ENCODE data around the gene IL4. TPM values are rescaled to one million over a fixed set of nuclear protein-coding genes. Genes with fewer than 3 reads are reported as not detected.

Gene IL4
- total and polyA plus RNA-seq, 2 donors (not counting 3 experiments of a cell fraction or from before 2014, with no cell fraction given), result not detected

- H3K27ac ChIP-seq (ENCODE audit: insufficient read depth, low read depth, low read length), result no peak overlapping the region
- intact Hi-C loops (cut with micrococcal nuclease) (no loop called here), dilution Hi-C loops (cut with MboI; ENCODE audit: extremely low pct_ligation_motif_present, low sequenced_read_pairs) (no loop called here)
- no peaks in the 10 kb centered on the region for H4K20me1 ChIP-seq (replicated peaks; ENCODE audit: control insufficient read depth, extremely low read depth, insufficient read depth, low read length)
- no peak for TF ChIP-seq FOS (IDR thresholded peaks at IDR 0.05; ENCODE audit: borderline replicate concordance, insufficient read depth, low read length)
- no TSS peak for BruUV-seq (replicated peaks)
- FAIRE-seq (no peak), DNase-seq (ENCODE audit: low read depth, low spot score) (no peak)
- H3K9me3 ChIP-seq (replicated peaks; ENCODE audit: control insufficient read depth, insufficient read depth, low read length), result no peaks in the 10 kb centered on the region
- ChIA-PET POLR2A (interaction anchor here (0.6 kb wide), 1 partner anchor 131 kb away, joined by 10 read pairs; no protein-coding TSS in a partner anchor), CTCF (no interaction called here)
- no peak overlapping the region for H3K4me2 ChIP-seq (ENCODE audit: insufficient read depth, low read length)
- H3K36me3 ChIP-seq (ENCODE audit: control insufficient read depth in 2 of 2, extremely low read depth in 1 of 2, insufficient read depth in 2 of 2, low read length in 2 of 2), result no peaks in the 10 kb centered on the region
- H3K27me3 ChIP-seq (ENCODE audit: control insufficient read depth in 2 of 2, insufficient read depth in 2 of 2, low read length in 2 of 2), result no peaks in the 10 kb centered on the region
- no peaks in the 10 kb centered on the region for H3K79me2 ChIP-seq (ENCODE audit: control insufficient read depth, insufficient read depth, low read length)
- H3K9me1 ChIP-seq (replicated peaks; ENCODE audit: control insufficient read depth, extremely low read depth, insufficient read depth, low read length), result no peaks in the 10 kb centered on the region
- H2AFZ ChIP-seq (ENCODE audit: low read depth, low read length), result no peak overlapping the region
- H3K9ac ChIP-seq (replicated peaks; ENCODE audit: extremely low read depth, insufficient read depth, low read length), result no peak overlapping the region
- no peak overlapping the region for H3K4me3 ChIP-seq (replicated peaks in 1 of 3; ENCODE audit: insufficient read depth in 1 of 3, low read depth in 1 of 3, low read length in 3 of 3)
- no peaks in the 10 kb centered on the region for H3K4me1 ChIP-seq (ENCODE audit: control insufficient read depth, extremely low read depth, insufficient read depth, low read length)
Measured at GRCh38 chr5:132684491-132684890, 10.7 kb downstream of the IL4 start.

DNA sequence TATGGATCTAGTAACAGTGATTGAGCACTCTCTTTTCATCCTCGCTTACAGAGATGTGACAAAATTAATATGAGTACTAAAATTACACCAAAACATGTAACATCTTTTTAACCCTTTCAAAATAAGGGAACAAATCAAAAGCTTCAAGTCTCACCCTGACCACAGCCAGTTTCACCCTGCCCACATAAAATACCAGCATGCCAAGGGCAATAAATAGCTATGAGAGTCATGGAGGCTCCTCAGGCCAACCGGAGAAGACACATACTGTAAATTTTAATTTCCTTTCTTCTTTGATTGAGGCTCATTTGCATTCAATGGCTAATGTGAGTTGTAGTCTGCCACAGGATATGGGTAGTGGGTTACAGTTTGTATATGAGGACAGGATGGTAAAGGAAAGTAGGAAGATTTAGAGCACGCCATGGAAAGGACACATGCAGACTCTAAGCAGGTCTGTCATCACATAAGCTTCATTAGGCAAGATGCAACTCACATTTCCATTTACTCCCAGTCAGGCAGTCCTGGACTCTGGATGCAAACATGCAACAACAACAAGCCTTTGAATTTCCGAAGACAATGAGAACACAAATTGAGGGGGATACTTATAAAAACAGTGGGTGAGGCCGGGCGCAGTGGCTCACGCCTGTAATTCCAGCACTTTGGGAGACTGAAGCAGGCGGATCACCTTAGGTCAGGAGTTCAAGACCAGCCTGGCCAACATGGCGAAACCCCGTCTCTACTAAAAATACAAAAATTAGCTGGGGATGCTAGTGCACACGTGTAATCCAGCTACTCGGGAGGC, 11.3 kb downstream of the IL4 start:
- Histone ChIP-seq H3K4me3 (replicated peaks in 1 of 3; ENCODE audit: insufficient read depth in 1 of 3, low read depth in 1 of 3, low read length in 3 of 3) (no peak overlapping the region), H3K9me3 (replicated peaks; ENCODE audit: control insufficient read depth, insufficient read depth, low read length) (no peaks in the 10 kb centered on the region), H3K27ac (ENCODE audit: insufficient read depth, low read depth, low read length) (no peak overlapping the region), H2AFZ (ENCODE audit: low read depth, low read length) (no peak overlapping the region), H3K36me3 (ENCODE audit: control insufficient read depth in 2 of 2, extremely low read depth in 1 of 2, insufficient read depth in 2 of 2, low read length in 2 of 2) (no peaks in the 10 kb centered on the region), H4K20me1 (replicated peaks; ENCODE audit: control insufficient read depth, extremely low read depth, insufficient read depth, low read length) (no peaks in the 10 kb centered on the region), H3K79me2 (ENCODE audit: control insufficient read depth, insufficient read depth, low read length) (no peaks in the 10 kb centered on the region), H3K4me2 (ENCODE audit: insufficient read depth, low read length) (no peak overlapping the region), H3K27me3 (ENCODE audit: control insufficient read depth in 2 of 2, insufficient read depth in 2 of 2, low read length in 2 of 2) (no peaks in the 10 kb centered on the region), H3K9ac (replicated peaks; ENCODE audit: extremely low read depth, insufficient read depth, low read length) (no peak overlapping the region), H3K9me1 (replicated peaks; ENCODE audit: control insufficient read depth, extremely low read depth, insufficient read depth, low read length) (no peaks in the 10 kb centered on the region), H3K4me1 (ENCODE audit: control insufficient read depth, extremely low read depth, insufficient read depth, low read length) (no peaks in the 10 kb centered on the region)
- POLR2A ChIA-PET, result interaction anchor here (0.6 kb wide), 1 partner anchor 131 kb away, joined by 10 read pairs; no protein-coding TSS in a partner anchor
- CTCF ChIA-PET, result no interaction called here
- dilution Hi-C loops (cut with MboI; ENCODE audit: extremely low pct_ligation_motif_present, low sequenced_read_pairs), result no loop called here
- intact Hi-C loops (cut with micrococcal nuclease), result no loop called here
- TF ChIP-seq GATA2 (IDR thresholded peaks at IDR 0.05; ENCODE audit: insufficient read depth, insufficient read length, low read depth, low read length) (no peak), POLR2A (IDR thresholded peaks at IDR 0.05; ENCODE audit: low read depth, low read length) (no peak)
- no TSS peak for BruUV-seq (replicated peaks)
- no peak for FAIRE-seq
- DNase-seq (ENCODE audit: low read depth, low spot score), result no peak
